ENCODE measurements around the gene XRCC5.

- TF ChIP-seq CTCF (conservative IDR thresholded peaks at IDR 0.05; ENCODE audit: low read depth, low read length) (no peak), EZH2 (IDR thresholded peaks at IDR 0.05; ENCODE audit: low read length, unreplicated experiment) (no peak), EZH2phosphoT487 (IDR thresholded peaks at IDR 0.05; ENCODE audit: borderline replicate concordance, low read length) (no peak)
Observed at GRCh38 chr2:216119986-216120385, 10.8 kb downstream of the XRCC5 start.

All from PC-3 (cell line).